ENCODE results near the gene NR3C1. TPM values are rescaled to one million over a fixed set of nuclear protein-coding genes. Genes with fewer than 3 reads are reported as not detected.
A peak's percentile ranks its signal among the peaks of the same experiment; 100 is the strongest.

The NR3C1 gene
- total RNA-seq, 1 experiment from 2014 or later, result 31.4 TPM

DNA sequence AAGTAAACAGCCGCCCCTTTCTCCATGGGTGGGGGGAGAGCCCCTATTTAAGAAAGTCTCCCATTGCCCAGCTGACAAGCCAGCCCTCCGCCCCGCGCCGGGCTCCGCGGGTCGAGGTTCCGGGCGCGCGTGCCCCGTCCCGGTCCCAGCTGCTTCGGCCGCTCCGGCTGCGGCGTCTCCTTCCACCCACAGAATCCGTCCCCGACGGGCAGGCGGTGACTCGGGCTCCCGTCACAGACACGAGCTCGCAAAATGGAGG, 223 bp downstream of the NR3C1 start:
- Histone ChIP-seq H3K27ac (ENCODE audit: insufficient read length, low read depth, low read length) (no peak overlapping the region), H2AK5ac (ENCODE audit: insufficient read length, low read length) (no peak overlapping the region), H2BK20ac (ENCODE audit: low read depth, low read length, poor library complexity, severe bottlenecking) (no peak overlapping the region), H4K5ac (ENCODE audit: insufficient read length, low read depth, low read length) (no peak overlapping the region), H3K79me2 (ENCODE audit: insufficient read depth, low read length) (no peaks in the 10 kb centered on the region), H2BK120ac (ENCODE audit: low read depth, low read length, poor library complexity, severe bottlenecking) (no peak overlapping the region), H2BK15ac (ENCODE audit: low read depth, low read length) (no peak overlapping the region), H4K91ac (ENCODE audit: insufficient read length, low read depth, low read length) (no peak overlapping the region), H3K18ac (ENCODE audit: insufficient read length, low read depth, low read length) (no peak overlapping the region), H3K4ac (ENCODE audit: low read depth, low read length) (no peak overlapping the region), H3K56ac (ENCODE audit: insufficient read length, low read depth, low read length) (no peak overlapping the region), H3K79me1 (ENCODE audit: insufficient read depth, low read depth, low read length, poor library complexity, severe bottlenecking) (no peaks in the 10 kb centered on the region), H2AFZ (ENCODE audit: low read length) (no peak overlapping the region), H3K9ac (ENCODE audit: extremely low read depth, insufficient read length, low read length) (no peak overlapping the region), H3K27me3 (ENCODE audit: insufficient read depth, low read length) (peaks cover 10% of the 10 kb centered on the region; the same call in 1 of the 2 replicates), H4K8ac (replicated peaks; ENCODE audit: insufficient read length, low read depth, low read length) (no peak overlapping the region), H3T11ph (ENCODE audit: low read length) (no peak overlapping the region), H3K23me2 (ENCODE audit: insufficient read length, low read depth, low read length, poor library complexity, severe bottlenecking) (peaks cover 23% of the 10 kb centered on the region), H3K4me2 (ENCODE audit: insufficient read depth, insufficient read length, low read length) (peak overlapping the region; percentile 91), H3K23ac (ENCODE audit: insufficient read length, low read depth, low read length) (no peak overlapping the region), H2BK5ac (ENCODE audit: insufficient read length, low read length) (no peak overlapping the region), H4K20me1 (ENCODE audit: control insufficient read depth, insufficient read depth, insufficient read length) (no peaks in the 10 kb centered on the region), H3K4me1 (ENCODE audit: insufficient read depth, low read length) (peaks cover 8% of the 10 kb centered on the region), H3K14ac (ENCODE audit: insufficient read depth, low read length) (no peak overlapping the region), H3K9me3 (ENCODE audit: control insufficient read depth, low read depth, low read length) (no peaks in the 10 kb centered on the region), H2BK12ac (ENCODE audit: insufficient read length, low read depth, low read length) (no peak overlapping the region)
- Mint-ChIP-seq H3K9me3 (no peaks in the 10 kb centered on the region), H3K36me3 (ENCODE audit: insufficient read depth in 1 of 3, low read depth in 3 of 3) (peaks cover 0 to 12% (median 0%) of the 10 kb centered on the region in 3 experiments; a peak in 3 of 7 replicates), H3K4me1 (peaks cover 41 to 44% of the 10 kb centered on the region in 2 experiments), H3K4me3 (peak overlapping the region; percentile 82 to 84), H3K27ac (no peak overlapping the region), H3K27me3 (ENCODE audit: low read depth) (peaks cover 26% of the 10 kb centered on the region)
- TF ChIP-seq, protein P1, sequence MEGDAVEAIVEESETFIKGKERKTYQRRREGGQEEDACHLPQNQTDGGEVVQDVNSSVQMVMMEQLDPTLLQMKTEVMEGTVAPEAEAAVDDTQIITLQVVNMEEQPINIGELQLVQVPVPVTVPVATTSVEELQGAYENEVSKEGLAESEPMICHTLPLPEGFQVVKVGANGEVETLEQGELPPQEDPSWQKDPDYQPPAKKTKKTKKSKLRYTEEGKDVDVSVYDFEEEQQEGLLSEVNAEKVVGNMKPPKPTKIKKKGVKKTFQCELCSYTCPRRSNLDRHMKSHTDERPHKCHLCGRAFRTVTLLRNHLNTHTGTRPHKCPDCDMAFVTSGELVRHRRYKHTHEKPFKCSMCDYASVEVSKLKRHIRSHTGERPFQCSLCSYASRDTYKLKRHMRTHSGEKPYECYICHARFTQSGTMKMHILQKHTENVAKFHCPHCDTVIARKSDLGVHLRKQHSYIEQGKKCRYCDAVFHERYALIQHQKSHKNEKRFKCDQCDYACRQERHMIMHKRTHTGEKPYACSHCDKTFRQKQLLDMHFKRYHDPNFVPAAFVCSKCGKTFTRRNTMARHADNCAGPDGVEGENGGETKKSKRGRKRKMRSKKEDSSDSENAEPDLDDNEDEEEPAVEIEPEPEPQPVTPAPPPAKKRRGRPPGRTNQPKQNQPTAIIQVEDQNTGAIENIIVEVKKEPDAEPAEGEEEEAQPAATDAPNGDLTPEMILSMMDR (conservative IDR thresholded peaks at IDR 0.05), result no peak
- WGBS (ENCODE audit: extremely low coverage, insufficient read length, low lambda C conversion rate), result no CpG with 5 or more reads among the region's 27 CpGs
- no peak for DNase-seq

All from H9 (cell line).